Measurements from ENCODE around the gene KREMEN2.
"Not testable (repeated sequence)": the region's sequence is repeated elsewhere in the genome, so short reads cannot be mapped to it uniquely, and the experiment has no call there.

Gene KREMEN2

GRCh38 chr16:2963723-2964474 is at the start of gene KREMEN2:
KREMEN2 (plus strand) TSS chr16:2964275; CDS start chr16:2964521, 246 bp downstream.
- DNase-seq: peak; percentile 70

- DNase-seq: no peak
Measured at GRCh38 chr16:2915196-2915929, 48.7 kb upstream of the KREMEN2 start.

- DNase-seq: peak; percentile 73
Measured at GRCh38 chr16:2919511-2920255, 44.4 kb upstream of the KREMEN2 start.

- DNase-seq: no peak
Measured at GRCh38 chr16:2923481-2923880, 40.6 kb upstream of the KREMEN2 start.

- no peak for DNase-seq
Measured at GRCh38 chr16:2924901-2925755, 38.9 kb upstream of the KREMEN2 start.

- no peak for DNase-seq
Measured at GRCh38 chr16:2925951-2926649, 38.0 kb upstream of the KREMEN2 start.

GRCh38 chr16:2926650-2926999 is 37.5 kb upstream of the KREMEN2 start:
- DNase-seq: no peak

GRCh38 chr16:2927010-2927646 is 36.9 kb upstream of the KREMEN2 start:
- peak; percentile 92 for DNase-seq

- not testable (repeated sequence) for DNase-seq
Measured at GRCh38 chr16:2928151-2928550, 35.9 kb upstream of the KREMEN2 start.

GRCh38 chr16:2928796-2929195 is 35.3 kb upstream of the KREMEN2 start:
- no peak for DNase-seq

GRCh38 chr16:2929693-2930092 is 34.4 kb upstream of the KREMEN2 start:
- no peak for DNase-seq

- DNase-seq: no peak
Measured at GRCh38 chr16:2930236-2930635, 33.8 kb upstream of the KREMEN2 start.

GRCh38 chr16:2931231-2931914 is 32.7 kb upstream of the KREMEN2 start:
- not testable (repeated sequence) for DNase-seq

- no peak for DNase-seq
Measured at GRCh38 chr16:2933136-2933535, 30.9 kb upstream of the KREMEN2 start.

GRCh38 chr16:2933701-2934100 is 30.4 kb upstream of the KREMEN2 start:
- no peak for DNase-seq

- no peak for DNase-seq
Measured at GRCh38 chr16:2934450-2934849, 29.6 kb upstream of the KREMEN2 start.

GRCh38 chr16:2936436-2937011 is 27.6 kb upstream of the KREMEN2 start:
- DNase-seq: no peak

GRCh38 chr16:2937170-2937569 is 26.9 kb upstream of the KREMEN2 start:
- DNase-seq: no peak

- DNase-seq: no peak
Measured at GRCh38 chr16:2938206-2938605, 25.9 kb upstream of the KREMEN2 start.

- no peak for DNase-seq
Measured at GRCh38 chr16:2939968-2940367, 24.1 kb upstream of the KREMEN2 start.

GRCh38 chr16:2942045-2942444 is 22.0 kb upstream of the KREMEN2 start:
- no peak for DNase-seq
